Measurements from ENCODE around the gene AATF. TPM values are rescaled to one million over a fixed set of nuclear protein-coding genes. Genes with fewer than 3 reads are reported as not detected.

Gene AATF
- total and polyA plus RNA-seq, 9 of the 15 experiments (the other 6 are each of a cell fraction or from before 2014, with no cell fraction given): 34.5 to 133 (median 90.1) TPM

- in situ Hi-C loops (cut with MboI): no loop called here
- Histone ChIP-seq H3K4me3 (no peak overlapping the region), H3K27ac (ENCODE audit: extremely low read depth, low read depth, low read length) (no peak overlapping the region; the same call in 2 of the 3 replicates), H4K20me1 (replicated peaks; ENCODE audit: control insufficient read depth, insufficient read depth, low read length) (no peaks in the 10 kb centered on the region), H3K4me1 (replicated peaks in 1 of 2; ENCODE audit: control insufficient read depth in 2 of 2, insufficient read depth in 2 of 2, low read length in 2 of 2) (no peaks in the 10 kb centered on the region), H3K4me2 (ENCODE audit: insufficient read depth, low read length) (no peak overlapping the region), H3K9me1 (ENCODE audit: control insufficient read depth, insufficient read depth, low read length) (no peaks in the 10 kb centered on the region), H3K79me2 (ENCODE audit: control insufficient read depth, insufficient read depth, low read length) (peaks cover 72% of the 10 kb centered on the region), H3K9me3 (replicated peaks; ENCODE audit: control insufficient read depth, insufficient read depth, low read depth, low read length) (no peaks in the 10 kb centered on the region), H3K27me3 (ENCODE audit: control insufficient read depth in 2 of 2, insufficient read depth in 2 of 2, low read length in 2 of 2) (no peaks in the 10 kb centered on the region), H3K36me3 (ENCODE audit: control insufficient read depth, insufficient read depth, low read length) (peaks cover 44% of the 10 kb centered on the region), H3K9ac (ENCODE audit: insufficient read depth in 1 of 2, low read depth in 2 of 2, low read length in 2 of 2) (no peak overlapping the region), H2AFZ (ENCODE audit: low read depth, low read length) (no peak overlapping the region)
- no peak for FAIRE-seq
- intact Hi-C loops (cut with micrococcal nuclease): no loop called here
- WGBS (ENCODE audit: insufficient coverage, low coverage, missing lambda C conversion rate): 13% methylated on average over 1 of the region's 2 CpGs
- ATAC-seq: no peak
- DNase-seq (ENCODE audit: extremely low read depth in 1 of 4, low spot score in 3 of 4): peak in 1 of 4 experiments; percentile 4
- no TSS peak for BruUV-seq (replicated peaks)
- ChIA-PET POLR2A (no interaction called here), CTCF (ENCODE audit: low intra/inter-chr PET ratio) (no interaction called here)
- TF ChIP-seq EZH2 (IDR thresholded peaks at IDR 0.05; ENCODE audit: borderline replicate concordance, low read depth, low read length) (no peak), NFIC (IDR thresholded peaks at IDR 0.05) (peak; percentile 64), HCFC1 (IDR thresholded peaks at IDR 0.05; ENCODE audit: low read depth, low read length) (no peak)
These were observed 31.6 kb downstream of the AATF start for GRCh38 chr17:36980280-36980761.

GRCh38 chr17:36983618-36984017 is 34.9 kb downstream of the AATF start:
- CTCF ChIA-PET (ENCODE audit: low intra/inter-chr PET ratio): no interaction called here
- no peak for TF ChIP-seq TAF9B (IDR thresholded peaks at IDR 0.05; ENCODE audit: partially characterized antibody)
- no peak for TF ChIP-seq RREB1 (CRISPR knock-in tag; IDR thresholded peaks at IDR 0.05)
- no peak for TF ChIP-seq DACH1 (IDR thresholded peaks at IDR 0.05; ENCODE audit: partially characterized antibody)
- no peak for TF ChIP-seq MYBL2 (IDR thresholded peaks at IDR 0.05; ENCODE audit: low read depth)
- TF ChIP-seq MYBL2 (CRISPR knock-in tag; IDR thresholded peaks at IDR 0.05; ENCODE audit: borderline replicate concordance): no peak
- no peak for TF ChIP-seq COPS2 (conservative IDR thresholded peaks at IDR 0.05)
- TF ChIP-seq ZBTB2 (IDR thresholded peaks at IDR 0.05): no peak
- no peak for TF ChIP-seq U2AF2 (optimal IDR thresholded peaks at IDR 0.05; ENCODE audit: low read depth, low read length)

More at GRCh38 chr17:36983618-36984017, 34.9 kb downstream of the AATF start:
- H3K27me3 ChIP-seq (ENCODE audit: control insufficient read depth in 2 of 2, insufficient read depth in 2 of 2, low read length in 2 of 2): no peaks in the 10 kb centered on the region
- H3K79me2 ChIP-seq (ENCODE audit: control insufficient read depth, insufficient read depth, low read length): peaks cover 43% of the 10 kb centered on the region
- BruUV-seq (replicated peaks): no TSS peak
- no peak overlapping the region for H3K27ac ChIP-seq (ENCODE audit: extremely low read depth, low read depth, low read length)
- FAIRE-seq (no peak), DNase-seq (ENCODE audit: extremely low read depth in 1 of 4, low spot score in 3 of 4) (no peak), ATAC-seq (no peak)
- in situ Hi-C loops (cut with MboI): no loop called here
- intact Hi-C loops (cut with micrococcal nuclease): no loop called here
- H3K9ac ChIP-seq (ENCODE audit: insufficient read depth in 1 of 2, low read depth in 2 of 2, low read length in 2 of 2): no peak overlapping the region
- no peaks in the 10 kb centered on the region for H3K9me1 ChIP-seq (ENCODE audit: control insufficient read depth, insufficient read depth, low read length)
- H3K4me1 ChIP-seq (replicated peaks in 1 of 2; ENCODE audit: control insufficient read depth in 2 of 2, insufficient read depth in 2 of 2, low read length in 2 of 2): no peaks in the 10 kb centered on the region
- H3K36me3 ChIP-seq (ENCODE audit: control insufficient read depth, insufficient read depth, low read length): peaks cover 66% of the 10 kb centered on the region
- no peaks in the 10 kb centered on the region for H3K9me3 ChIP-seq (replicated peaks; ENCODE audit: control insufficient read depth, insufficient read depth, low read depth, low read length)
- H2AFZ ChIP-seq (ENCODE audit: low read depth, low read length): no peak overlapping the region
- no peak overlapping the region for H3K4me2 ChIP-seq (ENCODE audit: insufficient read depth, low read length)
- no peaks in the 10 kb centered on the region for H4K20me1 ChIP-seq (replicated peaks; ENCODE audit: control insufficient read depth, insufficient read depth, low read length)
- POLR2A ChIA-PET: no interaction called here
- H3K4me3 ChIP-seq: no peak overlapping the region
